K562 (cell line): ENCODE data around the gene PXN. TPM values are rescaled to one million over a fixed set of nuclear protein-coding genes. Genes with fewer than 3 reads are reported as not detected.

Experiments used
- ARHGAP35 ChIP-seq: fragments of 450-650 bp; IDR thresholded peaks from 2 replicates; pipeline ENCODE4 v1.6.1; 2018; ENCODE audit not compliant: partially characterized antibody
- CBFB ChIP-seq: sonication (generic); formaldehyde crosslinking; IDR thresholded peaks from 2 replicates; pipeline ENCODE4 v1.4.0; 2020; ENCODE audit warnings: mild to moderate bottlenecking, missing genetic modification reagents
- CREB3L1 ChIP-seq: fragments of 450-650 bp; IDR thresholded peaks from 2 replicates; pipeline ENCODE4 v1.6.1; 2014; ENCODE audit warnings: low read depth, mild to moderate bottlenecking, moderate library complexity, borderline replicate concordance
- MAFG ChIP-seq: fragments of 450-650 bp; conservative IDR thresholded peaks from 2 replicates; pipeline ENCODE4 v1.6.1; 2016; ENCODE audit warnings: missing genetic modification characterization, missing compliant biosample characterization
- SMAD2 ChIP-seq: fragments of 150-350 bp; IDR thresholded peaks from 2 replicates; pipeline ENCODE4 v1.6.1; 2014; ENCODE audit warnings: low read depth, mild to moderate bottlenecking, low read length
- SRF ChIP-seq, 2 experiments: fragments of 250-450, 450-650 bp in 1 of 2; sonication (Bioruptor Pico) in 1 of 2; sonication (generic) in 1 of 2; formaldehyde crosslinking; IDR thresholded peaks; 2 replicates each; pipeline versions ENCODE4 v1.5.0 to v1.5.1; 2020 to 2022; ENCODE audit warnings: mild to moderate bottlenecking in 1 of 2, missing genetic modification reagents in 1 of 2
- TAF9B ChIP-seq: fragments of 450-650 bp; IDR thresholded peaks from 2 replicates; pipeline ENCODE4 v1.6.1; 2018; ENCODE audit warnings: mild to moderate bottlenecking; ENCODE audit not compliant: partially characterized antibody
- ZC3H4 ChIP-seq: sonication (generic); formaldehyde crosslinking; IDR thresholded peaks from 2 replicates; pipeline ENCODE4 v1.9.0; 2021; ENCODE audit warnings: missing genetic modification reagents, borderline replicate concordance
- ZNF174 ChIP-seq: fragments of 250-450 bp; sonication (Bioruptor Pico); IDR thresholded peaks from 2 replicates; pipeline ENCODE4 v1.4.0; 2020; ENCODE audit warnings: mild to moderate bottlenecking
- ZNF695 ChIP-seq: fragments of 450-650 bp; formaldehyde crosslinking; IDR thresholded peaks from 2 replicates; pipeline ENCODE4 v1.4.0; 2020; ENCODE audit warnings: mild to moderate bottlenecking, moderate library complexity
- ZZZ3 ChIP-seq: fragments of 450-650 bp; IDR thresholded peaks from 2 replicates; pipeline ENCODE4 v1.6.1; 2016; ENCODE audit warnings: antibody characterized with exemption, mild to moderate bottlenecking, moderate library complexity
- polyA plus RNA-seq, 8 experiments: library from polyadenylated mRNA; depleted of rRNA in 4 of 8; stranded (reverse) in 5 of 8; unstranded in 3 of 8; fragments of >200 nt; fragmentation: Nextera tagmentation in 2 of 8; fragmentation: Illumina TruSeq in 1 of 8; extraction: Ambion mirVana in 2 of 8; extraction: Trizol in 1 of 8; gene quantifications; 2 replicates each; pipeline versions ENCODE4 v1.2.1 to v1.2.3, GENCODE V29; 2011 to 2014; ENCODE audit warnings: inconsistent platforms in 1 of 8, missing spikeins in 1 of 8
- total RNA-seq, 7 experiments: library from RNA; depleted of rRNA in 6 of 7; stranded (reverse); fragments of >200 nt in 6 of 7; fragmentation: Illumina TruSeq in 2 of 7; extraction: Trizol in 2 of 7; gene quantifications; 2 replicates each; pipeline versions ENCODE4 v1.2.1 to v1.2.3, GENCODE V29; 2011 to 2021; ENCODE audit warnings: low replicate concordance in 1 of 7
- TF ChIP-seq, protein P1 (sequence below): sonication (generic); formaldehyde crosslinking; IDR thresholded peaks from 2 replicates; pipeline ENCODE4 v1.8.1; 2023; ENCODE audit warnings: missing genetic modification reagents, mild to moderate bottlenecking, borderline replicate concordance
- TF ChIP-seq, protein P2 (sequence below): sonication (generic); formaldehyde crosslinking; IDR thresholded peaks from 2 replicates; pipeline ENCODE4 v1.8.0; 2023; ENCODE audit warnings: mild to moderate bottlenecking, missing genetic modification reagents
- TF ChIP-seq, protein P3 (sequence below): fragments of 450-650 bp; formaldehyde crosslinking; IDR thresholded peaks from 2 replicates; pipeline ENCODE4 v1.4.0; 2022; ENCODE audit warnings: missing genetic modification characterization

Gene PXN
- total and polyA plus RNA-seq, 9 of the 15 experiments (the other 6 are each of a cell fraction or from before 2014, with no cell fraction given), result 4.0 to 74.1 (median 18.6) TPM

DNA sequence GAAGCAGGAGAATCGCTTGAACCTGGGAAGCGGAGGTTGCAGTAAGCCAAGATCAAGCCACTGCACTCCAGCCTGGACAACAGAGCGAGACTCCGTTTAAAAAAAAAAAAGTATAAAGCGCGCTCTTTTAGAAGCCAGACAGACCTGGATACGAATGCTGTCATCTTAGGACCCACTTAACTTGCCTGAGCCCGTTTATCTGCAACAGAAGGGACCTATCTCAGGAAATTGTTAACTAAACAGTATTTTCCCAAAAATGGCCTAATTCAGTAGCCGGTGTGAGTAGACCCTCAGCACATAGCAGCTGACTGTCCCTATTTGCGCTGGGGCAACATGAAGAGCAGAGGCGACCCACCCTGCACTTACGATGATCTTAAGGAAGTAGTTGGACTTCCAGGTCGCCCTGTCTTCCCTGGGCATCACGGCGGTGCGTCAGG lies 65.1 kb downstream of the PXN start (continued):
- TF ChIP-seq, protein P1, sequence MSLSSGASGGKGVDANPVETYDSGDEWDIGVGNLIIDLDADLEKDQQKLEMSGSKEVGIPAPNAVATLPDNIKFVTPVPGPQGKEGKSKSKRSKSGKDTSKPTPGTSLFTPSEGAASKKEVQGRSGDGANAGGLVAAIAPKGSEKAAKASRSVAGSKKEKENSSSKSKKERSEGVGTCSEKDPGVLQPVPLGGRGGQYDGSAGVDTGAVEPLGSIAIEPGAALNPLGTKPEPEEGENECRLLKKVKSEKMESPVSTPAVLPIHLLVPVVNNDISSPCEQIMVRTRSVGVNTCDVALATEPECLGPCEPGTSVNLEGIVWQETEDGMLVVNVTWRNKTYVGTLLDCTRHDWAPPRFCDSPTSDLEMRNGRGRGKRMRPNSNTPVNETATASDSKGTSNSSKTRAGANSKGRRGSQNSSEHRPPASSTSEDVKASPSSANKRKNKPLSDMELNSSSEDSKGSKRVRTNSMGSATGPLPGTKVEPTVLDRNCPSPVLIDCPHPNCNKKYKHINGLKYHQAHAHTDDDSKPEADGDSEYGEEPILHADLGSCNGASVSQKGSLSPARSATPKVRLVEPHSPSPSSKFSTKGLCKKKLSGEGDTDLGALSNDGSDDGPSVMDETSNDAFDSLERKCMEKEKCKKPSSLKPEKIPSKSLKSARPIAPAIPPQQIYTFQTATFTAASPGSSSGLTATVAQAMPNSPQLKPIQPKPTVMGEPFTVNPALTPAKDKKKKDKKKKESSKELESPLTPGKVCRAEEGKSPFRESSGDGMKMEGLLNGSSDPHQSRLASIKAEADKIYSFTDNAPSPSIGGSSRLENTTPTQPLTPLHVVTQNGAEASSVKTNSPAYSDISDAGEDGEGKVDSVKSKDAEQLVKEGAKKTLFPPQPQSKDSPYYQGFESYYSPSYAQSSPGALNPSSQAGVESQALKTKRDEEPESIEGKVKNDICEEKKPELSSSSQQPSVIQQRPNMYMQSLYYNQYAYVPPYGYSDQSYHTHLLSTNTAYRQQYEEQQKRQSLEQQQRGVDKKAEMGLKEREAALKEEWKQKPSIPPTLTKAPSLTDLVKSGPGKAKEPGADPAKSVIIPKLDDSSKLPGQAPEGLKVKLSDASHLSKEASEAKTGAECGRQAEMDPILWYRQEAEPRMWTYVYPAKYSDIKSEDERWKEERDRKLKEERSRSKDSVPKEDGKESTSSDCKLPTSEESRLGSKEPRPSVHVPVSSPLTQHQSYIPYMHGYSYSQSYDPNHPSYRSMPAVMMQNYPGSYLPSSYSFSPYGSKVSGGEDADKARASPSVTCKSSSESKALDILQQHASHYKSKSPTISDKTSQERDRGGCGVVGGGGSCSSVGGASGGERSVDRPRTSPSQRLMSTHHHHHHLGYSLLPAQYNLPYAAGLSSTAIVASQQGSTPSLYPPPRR (CRISPR knock-in tag), result 0 out of 2 replicates have a peak, but pooled peaks have one; percentile 1
- TF ChIP-seq ZNF695 (CRISPR knock-in tag) (no peak), CREB3L1 (no peak), ZC3H4 (CRISPR knock-in tag) (peak; percentile 92; the same call in 1 of the 2 replicates), SMAD2 (no peak), TAF9B (no peak), ARHGAP35 (no peak), ZZZ3 (0 out of 2 replicates have a peak, but pooled peaks have one; percentile 35), MAFG (tag) (no peak), SRF (CRISPR knock-in tag; IDR thresholded peaks at IDR 0.05) (no peak), ZNF174 (CRISPR knock-in tag) (no peak), CBFB (CRISPR knock-in tag) (0 out of 2 replicates have a peak, but pooled peaks have one; percentile 27)
- TF ChIP-seq, protein P2, sequence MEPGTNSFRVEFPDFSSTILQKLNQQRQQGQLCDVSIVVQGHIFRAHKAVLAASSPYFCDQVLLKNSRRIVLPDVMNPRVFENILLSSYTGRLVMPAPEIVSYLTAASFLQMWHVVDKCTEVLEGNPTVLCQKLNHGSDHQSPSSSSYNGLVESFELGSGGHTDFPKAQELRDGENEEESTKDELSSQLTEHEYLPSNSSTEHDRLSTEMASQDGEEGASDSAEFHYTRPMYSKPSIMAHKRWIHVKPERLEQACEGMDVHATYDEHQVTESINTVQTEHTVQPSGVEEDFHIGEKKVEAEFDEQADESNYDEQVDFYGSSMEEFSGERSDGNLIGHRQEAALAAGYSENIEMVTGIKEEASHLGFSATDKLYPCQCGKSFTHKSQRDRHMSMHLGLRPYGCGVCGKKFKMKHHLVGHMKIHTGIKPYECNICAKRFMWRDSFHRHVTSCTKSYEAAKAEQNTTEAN (CRISPR knock-in tag), result no peak
- TF ChIP-seq, protein P3, sequence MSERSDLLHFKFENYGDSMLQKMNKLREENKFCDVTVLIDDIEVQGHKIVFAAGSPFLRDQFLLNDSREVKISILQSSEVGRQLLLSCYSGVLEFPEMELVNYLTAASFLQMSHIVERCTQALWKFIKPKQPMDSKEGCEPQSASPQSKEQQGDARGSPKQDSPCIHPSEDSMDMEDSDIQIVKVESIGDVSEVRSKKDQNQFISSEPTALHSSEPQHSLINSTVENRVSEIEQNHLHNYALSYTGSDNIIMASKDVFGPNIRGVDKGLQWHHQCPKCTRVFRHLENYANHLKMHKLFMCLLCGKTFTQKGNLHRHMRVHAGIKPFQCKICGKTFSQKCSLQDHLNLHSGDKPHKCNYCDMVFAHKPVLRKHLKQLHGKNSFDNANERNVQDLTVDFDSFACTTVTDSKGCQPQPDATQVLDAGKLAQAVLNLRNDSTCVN, result no peak
- TF ChIP-seq, all 486 proteins: peak for 13
